ENCODE measurements around the gene NMT1.

Gene NMT1

GRCh38 chr17:45060797-45061605 lies at the start of gene NMT1:
NMT1 (plus strand) TSS chr17:45061317; CDS start chr17:45061330, 13 bp downstream.
- peak within 1 kb of the TSS; percentile 92 for H3K4me3 ChIP-seq (ENCODE audit: low read depth, low read length)
- no peak for TF ChIP-seq CTCF (IDR thresholded peaks at IDR 0.05; ENCODE audit: low read depth, low read length)

GRCh38 chr17:45011767-45012166 lies 49.4 kb upstream of the NMT1 start:
- no peak for TF ChIP-seq CTCF (IDR thresholded peaks at IDR 0.05; ENCODE audit: low read depth, low read length)
- H3K4me3 ChIP-seq (ENCODE audit: low read depth, low read length) = no peak overlapping the region

- no peak overlapping the region for H3K4me3 ChIP-seq (ENCODE audit: low read depth, low read length)
- TF ChIP-seq CTCF (IDR thresholded peaks at IDR 0.05; ENCODE audit: low read depth, low read length) = no peak
These were observed 47.8 kb upstream of the NMT1 start for GRCh38 chr17:45013021-45013997.

- no peak for TF ChIP-seq CTCF (IDR thresholded peaks at IDR 0.05; ENCODE audit: low read depth, low read length)
These were observed 44.9 kb upstream of the NMT1 start for GRCh38 chr17:45016237-45016636.

GRCh38 chr17:45016823-45017222 lies 44.3 kb upstream of the NMT1 start:
- no peak overlapping the region for H3K4me3 ChIP-seq (ENCODE audit: low read depth, low read length)
- TF ChIP-seq CTCF (IDR thresholded peaks at IDR 0.05; ENCODE audit: low read depth, low read length) = no peak; the same call in 1 of the 2 replicates

More at GRCh38 chr17:45016237-45016636, 44.9 kb upstream of the NMT1 start:
- H3K4me3 ChIP-seq (ENCODE audit: low read depth, low read length) = no peak overlapping the region

GRCh38 chr17:45018514-45018847 lies 42.6 kb upstream of the NMT1 start:
- TF ChIP-seq CTCF (IDR thresholded peaks at IDR 0.05; ENCODE audit: low read depth, low read length) = no peak
- peak overlapping the region; percentile 56 for H3K4me3 ChIP-seq (ENCODE audit: low read depth, low read length)

Measured in WI38 (cell line).